WTC11 (cell line): Measurements from ENCODE around the gene ZNF26. TPM values are rescaled to one million over a fixed set of nuclear protein-coding genes. Genes with fewer than 3 reads are reported as not detected.
A peak's percentile ranks its signal among the peaks of the same experiment; 100 is the strongest.

Experiments used
- ARID4B ChIP-seq: sonication (generic); formaldehyde crosslinking; IDR thresholded peaks from 2 replicates; pipeline ENCODE4 v1.8.0; 2023; ENCODE audit warnings: missing genetic modification reagents, mild to moderate bottlenecking, borderline replicate concordance
- ATF1 ChIP-seq: sonication (generic); formaldehyde crosslinking; IDR thresholded peaks from 2 replicates; pipeline ENCODE4 v1.8.1; 2023; ENCODE audit warnings: mild to moderate bottlenecking, moderate library complexity, missing genetic modification reagents
- CREB1 ChIP-seq: sonication (generic); formaldehyde crosslinking; IDR thresholded peaks from 2 replicates; pipeline ENCODE4 v1.8.0; 2023; ENCODE audit warnings: mild to moderate bottlenecking, missing genetic modification reagents
- E2F5 ChIP-seq: sonication (generic); formaldehyde crosslinking; IDR thresholded peaks from 2 replicates; pipeline ENCODE4 v1.8.1; 2022; ENCODE audit warnings: mild to moderate bottlenecking, moderate library complexity, missing genetic modification reagents
- ESRRA ChIP-seq: sonication (generic); formaldehyde crosslinking; IDR thresholded peaks from 2 replicates; pipeline ENCODE4 v1.8.1; 2022; ENCODE audit warnings: mild to moderate bottlenecking, missing genetic modification reagents, borderline replicate concordance
- ETV6 ChIP-seq: sonication (generic); formaldehyde crosslinking; IDR thresholded peaks from 2 replicates; pipeline ENCODE4 v1.8.1; 2022; ENCODE audit warnings: mild to moderate bottlenecking, missing genetic modification reagents
- FOXJ3 ChIP-seq: sonication (generic); formaldehyde crosslinking; IDR thresholded peaks from 2 replicates; pipeline ENCODE4 v1.9.0; 2021; ENCODE audit warnings: missing genetic modification reagents, mild to moderate bottlenecking, borderline replicate concordance
- JAZF1 ChIP-seq: fragments of 250-450 bp; sonication (Bioruptor Pico); IDR thresholded peaks from 2 replicates; pipeline ENCODE4 v1.9.0; 2021; ENCODE audit warnings: moderate library complexity, mild to moderate bottlenecking, inconsistent platforms
- JUN ChIP-seq: sonication (generic); formaldehyde crosslinking; IDR thresholded peaks from 2 replicates; pipeline ENCODE4 v1.8.0; 2023; ENCODE audit warnings: mild to moderate bottlenecking, missing genetic modification reagents
- MXD4 ChIP-seq: fragments of 250-450 bp; sonication (Bioruptor Pico); IDR thresholded peaks from 2 replicates; pipeline ENCODE4 v1.8.0; 2021; ENCODE audit warnings: mild to moderate bottlenecking, moderate library complexity, borderline replicate concordance
- MYBL2 ChIP-seq: sonication (generic); formaldehyde crosslinking; IDR thresholded peaks from 2 replicates; pipeline ENCODE4 v1.8.1; 2023; ENCODE audit warnings: mild to moderate bottlenecking, moderate library complexity, missing genetic modification reagents
- NR2C2 ChIP-seq: sonication (generic); formaldehyde crosslinking; IDR thresholded peaks from 2 replicates; pipeline ENCODE4 v1.8.0; 2022; ENCODE audit warnings: mild to moderate bottlenecking, missing genetic modification reagents
- NR3C1 ChIP-seq: sonication (generic); formaldehyde crosslinking; conservative IDR thresholded peaks from 2 replicates; pipeline ENCODE4 v1.8.1; 2023; ENCODE audit warnings: low read depth, mild to moderate bottlenecking, missing genetic modification reagents
- SOX15 ChIP-seq: fragments of 250-450 bp; sonication (Bioruptor Pico); IDR thresholded peaks from 2 replicates; pipeline ENCODE4 v1.9.0; 2021; ENCODE audit warnings: mild to moderate bottlenecking
- ZNF121 ChIP-seq: sonication (generic); formaldehyde crosslinking; IDR thresholded peaks from 2 replicates; pipeline ENCODE4 v1.8.0; 2023; ENCODE audit warnings: missing genetic modification reagents
- ZNF138 ChIP-seq: sonication (generic); formaldehyde crosslinking; conservative IDR thresholded peaks from 2 replicates; pipeline ENCODE4 v1.8.1; 2022; ENCODE audit warnings: mild to moderate bottlenecking, moderate library complexity, missing genetic modification reagents
- ZNF263 ChIP-seq: sonication (generic); formaldehyde crosslinking; IDR thresholded peaks from 2 replicates; pipeline ENCODE4 v1.8.1; 2022; ENCODE audit warnings: low read depth, mild to moderate bottlenecking, moderate library complexity, missing genetic modification reagents
- ZNF512 ChIP-seq: sonication (generic); formaldehyde crosslinking; IDR thresholded peaks from 2 replicates; pipeline ENCODE4 v1.8.1; 2022; ENCODE audit warnings: missing genetic modification reagents, borderline replicate concordance
- ZNF671 ChIP-seq: fragments of 250-450 bp; sonication (Bioruptor Pico); IDR thresholded peaks from 2 replicates; pipeline ENCODE4 v1.8.0; 2021; ENCODE audit warnings: mild to moderate bottlenecking
- total RNA-seq: library from RNA; stranded (reverse); gene quantifications from 3 replicates; pipeline ENCODE4 v1.2.3, GENCODE V29; 2021
- TF ChIP-seq, protein P1 (sequence below): sonication (generic); formaldehyde crosslinking; IDR thresholded peaks from 2 replicates; pipeline ENCODE4 v1.8.0; 2022; ENCODE audit warnings: mild to moderate bottlenecking, missing genetic modification reagents
- TF ChIP-seq, protein P2 (sequence below): fragments of 250-450 bp; sonication (Bioruptor Pico); IDR thresholded peaks from 2 replicates; pipeline ENCODE4 v1.9.0; 2021; ENCODE audit warnings: mild to moderate bottlenecking
- TF ChIP-seq, protein P3 (sequence below): sonication (generic); formaldehyde crosslinking; conservative IDR thresholded peaks from 2 replicates; pipeline ENCODE4 v1.8.1; 2022; ENCODE audit warnings: mild to moderate bottlenecking, missing genetic modification reagents
- TF ChIP-seq, protein P4 (sequence below): sonication (generic); formaldehyde crosslinking; IDR thresholded peaks from 2 replicates; pipeline ENCODE4 v1.8.0; 2022; ENCODE audit warnings: mild to moderate bottlenecking, missing genetic modification reagents
- TF ChIP-seq, protein P5 (sequence below): sonication (generic); formaldehyde crosslinking; IDR thresholded peaks from 2 replicates; pipeline ENCODE4 v1.8.0; 2023; ENCODE audit warnings: missing genetic modification reagents
- TF ChIP-seq, protein P6 (sequence below): sonication (generic); formaldehyde crosslinking; IDR thresholded peaks from 2 replicates; pipeline ENCODE4 v1.8.0; 2023; ENCODE audit warnings: mild to moderate bottlenecking, missing genetic modification reagents

Gene ZNF26
- total RNA-seq, 1 experiment from 2014 or later: 11.9 TPM

DNA sequence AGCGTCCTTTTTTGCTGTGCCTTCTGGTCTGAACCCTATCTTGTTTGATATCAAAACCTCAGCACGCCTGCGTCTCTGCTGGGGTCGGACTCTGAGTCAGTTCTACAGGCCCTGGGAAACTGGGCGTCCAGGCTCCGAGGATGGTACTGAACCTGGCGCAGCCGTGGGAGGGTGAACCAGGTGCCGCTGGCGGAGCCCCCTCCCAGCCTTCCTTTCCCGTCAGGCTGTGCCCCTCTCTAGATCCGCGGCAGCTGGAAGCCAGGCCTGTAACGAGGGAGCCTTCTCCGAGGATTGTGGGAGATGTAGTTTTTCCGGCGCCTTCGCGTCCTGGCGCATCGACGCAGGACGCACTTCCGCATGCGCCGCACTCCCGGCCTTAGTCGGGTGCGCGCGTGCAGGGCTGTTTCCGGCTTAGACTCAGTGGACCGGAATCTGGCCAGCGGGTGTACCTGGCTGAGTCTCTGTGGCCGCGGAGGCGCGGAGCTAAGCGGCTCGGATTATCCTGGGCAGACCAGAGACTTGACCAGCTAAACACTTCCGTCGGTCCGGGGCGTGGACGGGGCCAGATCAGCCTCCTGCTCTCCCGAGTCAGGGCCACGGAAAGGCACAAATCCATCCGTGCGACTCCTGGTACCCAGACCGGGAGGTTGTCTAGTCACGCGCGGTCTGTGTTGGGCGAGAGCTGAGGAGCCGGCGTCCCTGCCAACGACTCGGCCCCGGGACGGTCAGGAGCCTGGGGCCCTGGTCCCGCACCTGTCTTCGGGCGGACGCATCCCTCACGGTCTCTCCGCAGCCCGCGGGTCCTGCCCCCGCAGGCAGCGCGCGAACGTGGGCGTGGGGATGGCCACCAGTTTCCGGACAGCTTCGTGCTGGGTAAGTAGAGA lies at the start of gene ZNF26 (continued):
- TF ChIP-seq, protein P1, sequence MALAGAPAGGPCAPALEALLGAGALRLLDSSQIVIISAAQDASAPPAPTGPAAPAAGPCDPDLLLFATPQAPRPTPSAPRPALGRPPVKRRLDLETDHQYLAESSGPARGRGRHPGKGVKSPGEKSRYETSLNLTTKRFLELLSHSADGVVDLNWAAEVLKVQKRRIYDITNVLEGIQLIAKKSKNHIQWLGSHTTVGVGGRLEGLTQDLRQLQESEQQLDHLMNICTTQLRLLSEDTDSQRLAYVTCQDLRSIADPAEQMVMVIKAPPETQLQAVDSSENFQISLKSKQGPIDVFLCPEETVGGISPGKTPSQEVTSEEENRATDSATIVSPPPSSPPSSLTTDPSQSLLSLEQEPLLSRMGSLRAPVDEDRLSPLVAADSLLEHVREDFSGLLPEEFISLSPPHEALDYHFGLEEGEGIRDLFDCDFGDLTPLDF: 0 out of 2 replicates have a peak, but pooled peaks have one; percentile 64
- TF ChIP-seq ZNF121 (CRISPR knock-in tag): no peak
- TF ChIP-seq MXD4 (CRISPR knock-in tag): no peak
- TF ChIP-seq, protein P2, sequence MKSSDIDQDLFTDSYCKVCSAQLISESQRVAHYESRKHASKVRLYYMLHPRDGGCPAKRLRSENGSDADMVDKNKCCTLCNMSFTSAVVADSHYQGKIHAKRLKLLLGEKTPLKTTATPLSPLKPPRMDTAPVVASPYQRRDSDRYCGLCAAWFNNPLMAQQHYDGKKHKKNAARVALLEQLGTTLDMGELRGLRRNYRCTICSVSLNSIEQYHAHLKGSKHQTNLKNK (CRISPR knock-in tag): no peak
- no peak for TF ChIP-seq NR3C1 (CRISPR knock-in tag)
- no peak for TF ChIP-seq ZNF138 (CRISPR knock-in tag)
- no peak for TF ChIP-seq NR2C2 (CRISPR knock-in tag)
- no peak for TF ChIP-seq JUN (CRISPR knock-in tag)
- no peak for TF ChIP-seq SOX15 (CRISPR knock-in tag)
- no peak for TF ChIP-seq ZNF671 (CRISPR knock-in tag)
- TF ChIP-seq, protein P3, sequence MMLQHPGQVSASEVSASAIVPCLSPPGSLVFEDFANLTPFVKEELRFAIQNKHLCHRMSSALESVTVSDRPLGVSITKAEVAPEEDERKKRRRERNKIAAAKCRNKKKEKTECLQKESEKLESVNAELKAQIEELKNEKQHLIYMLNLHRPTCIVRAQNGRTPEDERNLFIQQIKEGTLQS (CRISPR knock-in tag): no peak
- TF ChIP-seq ARID4B: peak; percentile 95; the same call in 1 of the 2 replicates
- TF ChIP-seq ATF1 (CRISPR knock-in tag): peak; percentile 92; the same call in 1 of the 2 replicates
- TF ChIP-seq MYBL2 (CRISPR knock-in tag): 0 out of 2 replicates have a peak, but pooled peaks have one; percentile 20
- no peak for TF ChIP-seq ZNF263
- TF ChIP-seq, protein P4, sequence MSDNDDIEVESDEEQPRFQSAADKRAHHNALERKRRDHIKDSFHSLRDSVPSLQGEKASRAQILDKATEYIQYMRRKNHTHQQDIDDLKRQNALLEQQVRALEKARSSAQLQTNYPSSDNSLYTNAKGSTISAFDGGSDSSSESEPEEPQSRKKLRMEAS (CRISPR knock-in tag): peak; percentile 97
- no peak for TF ChIP-seq ESRRA (CRISPR knock-in tag)
- no peak for TF ChIP-seq FOXJ3 (CRISPR knock-in tag)
- TF ChIP-seq, protein P5, sequence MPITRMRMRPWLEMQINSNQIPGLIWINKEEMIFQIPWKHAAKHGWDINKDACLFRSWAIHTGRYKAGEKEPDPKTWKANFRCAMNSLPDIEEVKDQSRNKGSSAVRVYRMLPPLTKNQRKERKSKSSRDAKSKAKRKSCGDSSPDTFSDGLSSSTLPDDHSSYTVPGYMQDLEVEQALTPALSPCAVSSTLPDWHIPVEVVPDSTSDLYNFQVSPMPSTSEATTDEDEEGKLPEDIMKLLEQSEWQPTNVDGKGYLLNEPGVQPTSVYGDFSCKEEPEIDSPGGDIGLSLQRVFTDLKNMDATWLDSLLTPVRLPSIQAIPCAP (CRISPR knock-in tag): no peak
- TF ChIP-seq JAZF1 (CRISPR knock-in tag): no peak
- TF ChIP-seq, protein P6, sequence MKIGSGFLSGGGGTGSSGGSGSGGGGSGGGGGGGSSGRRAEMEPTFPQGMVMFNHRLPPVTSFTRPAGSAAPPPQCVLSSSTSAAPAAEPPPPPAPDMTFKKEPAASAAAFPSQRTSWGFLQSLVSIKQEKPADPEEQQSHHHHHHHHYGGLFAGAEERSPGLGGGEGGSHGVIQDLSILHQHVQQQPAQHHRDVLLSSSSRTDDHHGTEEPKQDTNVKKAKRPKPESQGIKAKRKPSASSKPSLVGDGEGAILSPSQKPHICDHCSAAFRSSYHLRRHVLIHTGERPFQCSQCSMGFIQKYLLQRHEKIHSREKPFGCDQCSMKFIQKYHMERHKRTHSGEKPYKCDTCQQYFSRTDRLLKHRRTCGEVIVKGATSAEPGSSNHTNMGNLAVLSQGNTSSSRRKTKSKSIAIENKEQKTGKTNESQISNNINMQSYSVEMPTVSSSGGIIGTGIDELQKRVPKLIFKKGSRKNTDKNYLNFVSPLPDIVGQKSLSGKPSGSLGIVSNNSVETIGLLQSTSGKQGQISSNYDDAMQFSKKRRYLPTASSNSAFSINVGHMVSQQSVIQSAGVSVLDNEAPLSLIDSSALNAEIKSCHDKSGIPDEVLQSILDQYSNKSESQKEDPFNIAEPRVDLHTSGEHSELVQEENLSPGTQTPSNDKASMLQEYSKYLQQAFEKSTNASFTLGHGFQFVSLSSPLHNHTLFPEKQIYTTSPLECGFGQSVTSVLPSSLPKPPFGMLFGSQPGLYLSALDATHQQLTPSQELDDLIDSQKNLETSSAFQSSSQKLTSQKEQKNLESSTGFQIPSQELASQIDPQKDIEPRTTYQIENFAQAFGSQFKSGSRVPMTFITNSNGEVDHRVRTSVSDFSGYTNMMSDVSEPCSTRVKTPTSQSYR (CRISPR knock-in tag): 0 out of 2 replicates have a peak, but pooled peaks have one; percentile 48
- peak; percentile 84 for TF ChIP-seq E2F5 (CRISPR knock-in tag)
- peak; percentile 90 for TF ChIP-seq ETV6 (CRISPR knock-in tag)
- TF ChIP-seq ZNF512 (CRISPR knock-in tag): no peak
- TF ChIP-seq CREB1 (CRISPR knock-in tag): peak; percentile 94
